GM12891 (cell line): ENCODE measurements around the gene AGMO.

ENCODE experiments used
- POLR2A ChIP-seq: IDR thresholded peaks from 2 replicates; pipeline ENCODE4 v1.6.1; 2011; ENCODE audit warnings: low read depth, low read length, control low read depth
- POLR2AphosphoS5 ChIP-seq: IDR thresholded peaks from 2 replicates; pipeline ENCODE4 v1.6.1; 2011; ENCODE audit warnings: low read depth, low read length, control low read depth

- TF ChIP-seq POLR2AphosphoS5 (no peak), POLR2A (no peak)
Measured at GRCh38 chr7:15508258-15508657, 53.6 kb downstream of the AGMO start.
